B cell (primary cell): ENCODE measurements around the gene PTCHD1.

Experiments
- CTCF ChIP-seq: fragments of 200-600 bp; IDR thresholded peaks from one replicate; pipeline ENCODE4 v1.8.0; 2022; ENCODE audit warnings: antibody characterized with exemption, mild to moderate bottlenecking
- EZH2 ChIP-seq: IDR thresholded peaks from 2 replicates; pipeline ENCODE4 v1.6.1; 2012; ENCODE audit warnings: borderline replicate concordance, low read depth, mild to moderate bottlenecking, moderate library complexity, low read length; ENCODE audit not compliant: insufficient read depth, poor library complexity, severe bottlenecking

- TF ChIP-seq CTCF (no peak), EZH2 (no peak)
Observed at GRCh38 chrX:23292988-23293651, 41.5 kb upstream of the PTCHD1 start.
